Natural killer cell (primary cell): Measurements from ENCODE around the gene NDST3. TPM values are rescaled to one million over a fixed set of nuclear protein-coding genes. Genes with fewer than 3 reads are reported as not detected.

Experiments
- ATAC-seq, 3 donors: fragments of 150-1000 bp in 2 of 3; fragments of 200-7000 bp in 1 of 3; cut with Tn5 transposase; 1 replicate in 1 of 3; 2 replicates in 2 of 3; pipeline ENCODE4 v1.10.0; 2021; ENCODE audit warnings: mild to moderate bottlenecking in 2 of 3, moderate library complexity in 2 of 3
- DNase-seq, 2 donors: peaks; one replicate each; pipeline versions ENCODE4 v3.0.0 to v3.0.0-alpha.2; 2013 to 2021; ENCODE audit warnings: mixed read lengths in 1 of 2
- H3K27ac ChIP-seq: one replicate; pipeline ENCODE4 v1.5.1; 2013; ENCODE audit warnings: mild to moderate bottlenecking, low read length
- H3K27me3 ChIP-seq: one replicate; pipeline ENCODE4 v1.6.1; 2013; ENCODE audit warnings: low read length; ENCODE audit not compliant: control insufficient read depth, insufficient read depth
- H3K36me3 ChIP-seq: one replicate; pipeline ENCODE4 v1.6.1; 2013; ENCODE audit warnings: low read length; ENCODE audit not compliant: control insufficient read depth, insufficient read depth
- H3K4me1 ChIP-seq: one replicate; pipeline ENCODE4 v1.6.1; 2013; ENCODE audit warnings: low read length; ENCODE audit not compliant: control insufficient read depth, insufficient read depth
- H3K4me3 ChIP-seq: one replicate; pipeline ENCODE4 v1.5.1; 2013; ENCODE audit warnings: low read length
- H3K9me3 ChIP-seq: one replicate; pipeline ENCODE4 v1.6.1; 2013; ENCODE audit warnings: low read length; ENCODE audit not compliant: control insufficient read depth, insufficient read depth
- H3K27ac Mint-ChIP-seq, 2 donors: one replicate each; pipeline ENCODE4 v1.8.0; 2022; ENCODE audit warnings: mild to moderate bottlenecking in 2 of 2, mixed read lengths in 2 of 2, moderate library complexity in 1 of 2
- H3K27me3 Mint-ChIP-seq, 2 donors: one replicate each; pipeline ENCODE4 v1.8.0; 2022; ENCODE audit warnings: low read depth in 2 of 2, mixed read lengths in 2 of 2
- H3K36me3 Mint-ChIP-seq: one replicate; pipeline ENCODE4 v1.8.0; 2022; ENCODE audit warnings: mixed read lengths
- H3K4me1 Mint-ChIP-seq, 2 donors: one replicate each; pipeline ENCODE4 v1.8.0; 2022; ENCODE audit warnings: mixed read lengths in 2 of 2
- H3K4me3 Mint-ChIP-seq: one replicate; pipeline ENCODE4 v1.8.0; 2022; ENCODE audit warnings: mild to moderate bottlenecking, moderate library complexity, mixed read lengths
- H3K9me3 Mint-ChIP-seq, 2 donors: one replicate each; pipeline ENCODE4 v1.8.0; 2022; ENCODE audit warnings: mixed read lengths in 2 of 2
- CTCF ChIP-seq: fragments of 200-600 bp; IDR thresholded peaks from one replicate; pipeline ENCODE4 v1.8.0; 2022; ENCODE audit warnings: antibody characterized with exemption
- WGBS: methylation state at CpG from one replicate; pipeline ENCODE4 v1.1.7; 2013; ENCODE audit warnings: missing lambda C conversion rate; ENCODE audit not compliant: insufficient coverage; 5-methylcytosine and 5-hydroxymethylcytosine counted together
- intact Hi-C: fragments of 100-400 bp; cut with micrococcal nuclease; formaldehyde crosslinking; loops from one replicate; pipeline ENCODE4 v1.14.2; 2022
- total RNA-seq, 4 donors: library from RNA; stranded (reverse); fragments of 120-200 nt in 1 of 4; gene quantifications; one replicate each; pipeline versions ENCODE4 v1.2.3 to v1.2.4, GENCODE V29; 2013 to 2022

NDST3 gene
- total RNA-seq, 3 donors from 2014 or later (not counting 1 experiment from before 2014, with no cell fraction given), result not detected

DNA sequence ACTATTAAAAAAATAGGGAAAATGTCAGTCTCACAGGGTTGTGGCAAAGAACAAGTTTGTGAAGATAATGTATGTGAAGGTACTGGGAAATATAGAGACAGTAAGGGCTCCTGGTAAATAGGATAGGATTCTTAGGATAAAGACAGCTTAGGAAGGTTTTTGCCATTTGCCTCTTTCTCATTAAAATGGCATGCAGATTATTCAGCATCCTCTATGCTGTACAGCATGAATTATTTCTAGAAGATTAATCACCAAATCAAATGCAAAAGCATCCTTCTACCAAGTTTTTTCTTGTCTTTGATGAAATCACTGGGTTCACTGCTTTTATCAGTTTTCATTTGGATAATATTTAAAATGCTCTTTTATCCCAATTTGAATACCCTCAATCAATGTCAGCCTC is 142.8 kb downstream of the NDST3 start:
- intact Hi-C loops, result no loop called here
- TF ChIP-seq CTCF, result no peak
- H3K9me3 ChIP-seq, result no peaks in the 10 kb centered on the region
- no peak overlapping the region for H3K27ac ChIP-seq
- Mint-ChIP-seq H3K4me1 (no peaks in the 10 kb centered on the region), H3K9me3 (peaks cover 3 to 10% of the 10 kb centered on the region in 2 donors), H3K27me3 (no peaks in the 10 kb centered on the region), H3K27ac (no peak overlapping the region), H3K36me3 (no peaks in the 10 kb centered on the region), H3K4me3 (no peak overlapping the region)
- H3K4me1 ChIP-seq, result no peaks in the 10 kb centered on the region
- ATAC-seq (no peak), DNase-seq (no peak)
- H3K36me3 ChIP-seq, result no peaks in the 10 kb centered on the region
- H3K27me3 ChIP-seq, result no peaks in the 10 kb centered on the region
- H3K4me3 ChIP-seq, result no peak overlapping the region

- Histone ChIP-seq H3K27ac (no peak overlapping the region), H3K4me3 (no peak overlapping the region), H3K36me3 (no peaks in the 10 kb centered on the region), H3K27me3 (no peaks in the 10 kb centered on the region), H3K9me3 (no peaks in the 10 kb centered on the region), H3K4me1 (no peaks in the 10 kb centered on the region)
- TF ChIP-seq CTCF, result no peak
- DNase-seq, result no peak
- no peak for ATAC-seq
- WGBS, result 41% methylated on average over 2 of the region's 2 CpGs
- Mint-ChIP-seq H3K4me1 (no peaks in the 10 kb centered on the region), H3K4me3 (no peak overlapping the region), H3K9me3 (peaks cover 3 to 6% of the 10 kb centered on the region in 2 donors), H3K36me3 (no peaks in the 10 kb centered on the region), H3K27ac (no peak overlapping the region), H3K27me3 (no peaks in the 10 kb centered on the region)
- intact Hi-C loops, result no loop called here
These were observed 146.5 kb downstream of the NDST3 start for GRCh38 chr4:118180776-118181175.

- H3K36me3 ChIP-seq, result no peaks in the 10 kb centered on the region
- H3K4me1 ChIP-seq, result no peaks in the 10 kb centered on the region
- H3K27ac ChIP-seq, result no peak overlapping the region
- intact Hi-C loops, result no loop called here
- Mint-ChIP-seq H3K27ac (no peak overlapping the region), H3K4me3 (no peak overlapping the region), H3K9me3 (peaks cover 3% of the 10 kb centered on the region in 2 donors), H3K27me3 (no peaks in the 10 kb centered on the region), H3K4me1 (no peaks in the 10 kb centered on the region), H3K36me3 (no peaks in the 10 kb centered on the region)
- no peak for ATAC-seq
- no peak for TF ChIP-seq CTCF
- H3K9me3 ChIP-seq, result no peaks in the 10 kb centered on the region
- no peak for DNase-seq
- 96% methylated on average over 2 of the region's 2 CpGs for WGBS
- H3K4me3 ChIP-seq, result no peak overlapping the region
- H3K27me3 ChIP-seq, result no peaks in the 10 kb centered on the region
These were observed 156.6 kb downstream of the NDST3 start for GRCh38 chr4:118190903-118191302.

DNA sequence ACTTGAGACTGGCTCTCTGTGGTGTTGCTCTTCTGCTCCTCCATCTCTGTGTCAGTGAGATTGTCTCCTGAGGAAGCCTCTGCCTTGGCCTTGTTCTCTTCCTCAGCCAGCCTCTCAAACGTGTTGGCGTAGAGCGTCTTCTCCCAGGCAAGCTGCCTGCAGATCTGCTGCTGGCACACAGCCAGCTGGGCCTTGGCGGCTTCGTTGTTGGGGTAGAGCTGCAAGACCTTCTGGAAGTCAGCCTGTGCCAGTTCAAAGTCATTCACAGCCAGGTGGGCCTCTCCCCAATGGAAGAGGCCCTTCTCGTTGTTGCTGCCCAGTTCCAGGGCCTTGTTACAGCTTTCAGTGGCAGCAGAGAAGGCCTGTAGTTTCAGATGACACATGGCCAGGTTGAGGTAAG is 159.1 kb downstream of the NDST3 start:
- H3K27me3 ChIP-seq, result no peaks in the 10 kb centered on the region
- no peaks in the 10 kb centered on the region for H3K36me3 ChIP-seq
- no peak for TF ChIP-seq CTCF
- Mint-ChIP-seq H3K27me3 (no peaks in the 10 kb centered on the region), H3K4me3 (no peak overlapping the region), H3K9me3 (peaks cover 5% of the 10 kb centered on the region in 2 donors), H3K27ac (no peak overlapping the region), H3K36me3 (no peaks in the 10 kb centered on the region), H3K4me1 (no peaks in the 10 kb centered on the region)
- intact Hi-C loops, result no loop called here
- no peak for ATAC-seq
- H3K9me3 ChIP-seq, result no peaks in the 10 kb centered on the region
- no peak overlapping the region for H3K4me3 ChIP-seq
- 90% methylated on average over 6 of the region's 6 CpGs for WGBS
- H3K27ac ChIP-seq, result no peak overlapping the region
- no peak for DNase-seq
- no peaks in the 10 kb centered on the region for H3K4me1 ChIP-seq
